ENCODE measurements around the gene EIF4A3. TPM values are rescaled to one million over a fixed set of nuclear protein-coding genes. Genes with fewer than 3 reads are reported as not detected.

EIF4A3 gene
- total and polyA plus RNA-seq, 10 of the 15 experiments (the other 5 are each of a cell fraction or from before 2014, with no cell fraction given) = 53.3 to 225 (median 103) TPM

DNA sequence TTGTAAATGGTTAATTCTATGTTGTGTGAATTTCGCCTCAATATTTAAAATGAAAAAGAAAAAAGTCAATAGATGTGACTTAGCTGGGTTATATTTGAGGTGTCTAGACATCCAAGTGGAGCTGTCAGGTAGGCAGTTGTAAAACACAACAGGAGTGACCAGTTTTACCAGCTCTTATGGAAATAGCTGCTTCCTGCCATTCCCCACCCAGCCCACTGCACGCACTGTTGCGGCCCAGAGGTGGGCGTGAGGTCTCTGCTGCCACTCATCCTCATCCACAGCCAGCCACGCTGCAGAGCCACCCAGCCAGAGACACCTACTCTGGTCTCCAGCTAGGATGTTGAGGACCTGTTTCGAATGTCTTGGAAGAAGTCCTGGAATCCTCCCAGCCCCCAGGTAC, 19.5 kb upstream of the EIF4A3 start:
- Histone ChIP-seq H3K79me2 (ENCODE audit: control insufficient read depth, insufficient read depth, low read length) (no peaks in the 10 kb centered on the region), H3K4me1 (ENCODE audit: control insufficient read depth, insufficient read depth, low read length) (no peaks in the 10 kb centered on the region), H4K20me1 (ENCODE audit: control insufficient read depth, insufficient read depth) (no peaks in the 10 kb centered on the region), H3K9ac (ENCODE audit: control insufficient read depth, insufficient read depth, low read length) (no peak overlapping the region), H3K27me3 (replicated peaks in 1 of 2; ENCODE audit: control insufficient read depth in 2 of 2, insufficient read depth in 2 of 2, low read length in 1 of 2) (no peaks in the 10 kb centered on the region), H3K9me3 (replicated peaks; ENCODE audit: control insufficient read depth, insufficient read depth, low read length) (no peaks in the 10 kb centered on the region), H3K4me2 (ENCODE audit: control insufficient read depth, insufficient read depth) (no peak overlapping the region), H3K27ac (ENCODE audit: control insufficient read depth, insufficient read depth) (no peak overlapping the region), H3K36me3 (ENCODE audit: control insufficient read depth in 2 of 2, insufficient read depth in 2 of 2, low read length in 1 of 2) (no peaks in the 10 kb centered on the region), H2AFZ (ENCODE audit: control insufficient read depth, low read depth, low read length) (no peak overlapping the region), H3K4me3 (no peak overlapping the region)
- ChIA-PET SMC1A (ENCODE audit: uncharacterized antibody, unreplicated experiment) (no interaction called here), POLR2A (no interaction called here), RAD21 (ENCODE audit: unreplicated experiment) (no interaction called here), CTCF (no interaction called here)
- in situ Hi-C loops (cut with MboI) (no loop called here), intact Hi-C loops (cut with micrococcal nuclease; ENCODE audit: unreplicated experiment) (no loop called here)
- FAIRE-seq = no peak
- no peak for TF ChIP-seq ZNF384 (IDR thresholded peaks at IDR 0.05; ENCODE audit: borderline replicate concordance, low read depth, low read length)
- TF ChIP-seq, protein P1, sequence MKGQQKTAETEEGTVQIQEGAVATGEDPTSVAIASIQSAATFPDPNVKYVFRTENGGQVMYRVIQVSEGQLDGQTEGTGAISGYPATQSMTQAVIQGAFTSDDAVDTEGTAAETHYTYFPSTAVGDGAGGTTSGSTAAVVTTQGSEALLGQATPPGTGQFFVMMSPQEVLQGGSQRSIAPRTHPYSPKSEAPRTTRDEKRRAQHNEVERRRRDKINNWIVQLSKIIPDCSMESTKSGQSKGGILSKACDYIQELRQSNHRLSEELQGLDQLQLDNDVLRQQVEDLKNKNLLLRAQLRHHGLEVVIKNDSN (IDR thresholded peaks at IDR 0.05; ENCODE audit: borderline replicate concordance, extremely low read length, insufficient read depth, low read depth, low read length) = no peak
- no peak for TF ChIP-seq ASH2L (IDR thresholded peaks at IDR 0.05; ENCODE audit: borderline replicate concordance, low read depth)
- no peak for TF ChIP-seq ZNF274 (IDR thresholded peaks at IDR 0.05; ENCODE audit: insufficient read depth, insufficient read length)
- no peak for TF ChIP-seq MTA3 (IDR thresholded peaks at IDR 0.05; ENCODE audit: borderline replicate concordance, low read length)
- TF ChIP-seq, protein P2, sequence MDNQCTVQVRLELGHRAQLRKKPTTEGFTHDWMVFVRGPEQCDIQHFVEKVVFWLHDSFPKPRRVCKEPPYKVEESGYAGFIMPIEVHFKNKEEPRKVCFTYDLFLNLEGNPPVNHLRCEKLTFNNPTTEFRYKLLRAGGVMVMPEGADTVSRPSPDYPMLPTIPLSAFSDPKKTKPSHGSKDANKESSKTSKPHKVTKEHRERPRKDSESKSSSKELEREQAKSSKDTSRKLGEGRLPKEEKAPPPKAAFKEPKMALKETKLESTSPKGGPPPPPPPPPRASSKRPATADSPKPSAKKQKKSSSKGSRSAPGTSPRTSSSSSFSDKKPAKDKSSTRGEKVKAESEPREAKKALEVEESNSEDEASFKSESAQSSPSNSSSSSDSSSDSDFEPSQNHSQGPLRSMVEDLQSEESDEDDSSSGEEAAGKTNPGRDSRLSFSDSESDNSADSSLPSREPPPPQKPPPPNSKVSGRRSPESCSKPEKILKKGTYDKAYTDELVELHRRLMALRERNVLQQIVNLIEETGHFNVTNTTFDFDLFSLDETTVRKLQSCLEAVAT (IDR thresholded peaks at IDR 0.05) = no peak
- TF ChIP-seq EZH2 (IDR thresholded peaks at IDR 0.05; ENCODE audit: borderline replicate concordance, control insufficient read depth, low read depth, low read length) = no peak
- no peak for DNase-seq (ENCODE audit: low read depth, low spot score)
- no TSS peak for BruUV-seq (replicated peaks)
- ATAC-seq = no peak
- WGBS (ENCODE audit: insufficient coverage, insufficient replicate concordance, low lambda C conversion rate, missing lambda C conversion rate) = 53% methylated on average over 6 of the region's 6 CpGs
